GM23248 (cell line): ENCODE data around the gene KLHL2. TPM values are rescaled to one million over a fixed set of nuclear protein-coding genes. Genes with fewer than 3 reads are reported as not detected.
"Not testable (repeated sequence)": the region's sequence is repeated elsewhere in the genome, so short reads cannot be mapped to it uniquely, and the experiment has no call there.

Experiments used
- DNase-seq: peaks from one replicate; pipeline ENCODE4 v3.0.0-alpha.2; 2015
- H2AFZ ChIP-seq: fragments of 200-600 bp; sonication (generic); 2 replicates; pipeline ENCODE4 v1.6.1; 2016; ENCODE audit warnings: antibody characterized with exemption
- H3F3A ChIP-seq: fragments of 200-600 bp; sonication (generic); 2 replicates; pipeline ENCODE4 v1.6.1; 2016; ENCODE audit warnings: mild to moderate bottlenecking, antibody characterized with exemption, mixed run types; ENCODE audit not compliant: insufficient read depth
- H3K27ac ChIP-seq: fragments of 200-600 bp; sonication (generic); 2 replicates; pipeline ENCODE4 v1.5.1; 2016; ENCODE audit warnings: mild to moderate bottlenecking
- H3K27me3 ChIP-seq: fragments of 200-600 bp; sonication (generic); replicated peaks from 2 replicates; pipeline ENCODE4 v1.6.1; 2016; ENCODE audit warnings: mild to moderate bottlenecking; ENCODE audit not compliant: insufficient read depth
- H3K36me3 ChIP-seq: fragments of 200-600 bp; sonication (generic); 2 replicates; pipeline ENCODE4 v1.6.1; 2016; ENCODE audit warnings: low read depth, mild to moderate bottlenecking
- H3K4me1 ChIP-seq: fragments of 200-600 bp; sonication (generic); 2 replicates; pipeline ENCODE4 v1.6.1; 2016; ENCODE audit warnings: mild to moderate bottlenecking; ENCODE audit not compliant: insufficient read depth
- H3K4me2 ChIP-seq: fragments of 200-600 bp; sonication (generic); one replicate; pipeline ENCODE4 v1.6.1; 2016; ENCODE audit warnings: mild to moderate bottlenecking; ENCODE audit not compliant: unreplicated experiment
- H3K4me3 ChIP-seq: fragments of 200-600 bp; sonication (generic); 2 replicates; pipeline ENCODE4 v1.5.1; 2016; ENCODE audit warnings: mild to moderate bottlenecking
- H3K79me2 ChIP-seq: fragments of 200-600 bp; sonication (generic); 2 replicates; pipeline ENCODE4 v1.6.1; 2016; ENCODE audit warnings: mild to moderate bottlenecking; ENCODE audit not compliant: insufficient read depth
- H3K9ac ChIP-seq: fragments of 200-600 bp; sonication (generic); 2 replicates; pipeline ENCODE4 v1.6.1; 2016; ENCODE audit warnings: mild to moderate bottlenecking
- H3K9me2 ChIP-seq: fragments of 200-600 bp; sonication (generic); 2 replicates; pipeline ENCODE4 v1.6.1; 2016; ENCODE audit warnings: mixed run types, mild to moderate bottlenecking, moderate library complexity; ENCODE audit not compliant: insufficient read depth
- H3K9me3 ChIP-seq: fragments of 200-600 bp; sonication (generic); one replicate; pipeline ENCODE4 v1.6.1; 2017; ENCODE audit warnings: low read depth
- H4K20me1 ChIP-seq: fragments of 200-600 bp; sonication (generic); 2 replicates; pipeline ENCODE4 v1.6.0; 2016; ENCODE audit not compliant: insufficient read depth
- EZH2 ChIP-seq: fragments of 200-600 bp; sonication (generic); IDR thresholded peaks from 2 replicates; pipeline ENCODE4 v1.6.1; 2018; ENCODE audit warnings: antibody characterized with exemption, mild to moderate bottlenecking; ENCODE audit not compliant: insufficient read depth, poor library complexity, severe bottlenecking
- EZH2phosphoT487 ChIP-seq: fragments of 200-600 bp; sonication (generic); IDR thresholded peaks from 2 replicates; pipeline ENCODE4 v1.6.1; 2018; ENCODE audit warnings: antibody characterized with exemption, moderate library complexity, mild to moderate bottlenecking, low read depth; ENCODE audit not compliant: insufficient read depth
- WGBS, 2 experiments: methylation state at CpG; one replicate each; pipeline ENCODE4 v1.1.6; 2015 to 2017; ENCODE audit warnings: low lambda C conversion rate in 2 of 2, low coverage in 1 of 2; ENCODE audit errors: missing lambda C conversion rate in 2 of 2; 5-methylcytosine and 5-hydroxymethylcytosine counted together
- in situ Hi-C: fragments of 300-500 bp; cut with MboI; formaldehyde crosslinking; loops from 2 replicates; pipeline ENCODE4 v1.15.0; 2020
- polyA plus RNA-seq: library from polyadenylated mRNA; unstranded; fragments of >200 nt; fragmentation: Nextera tagmentation; extraction: Ambion mirVana; gene quantifications from 2 replicates; pipeline ENCODE4 v1.2.1, GENCODE V29; 2016
- total RNA-seq: library from RNA; depleted of rRNA; stranded (reverse); fragments of >200 nt; shearing (Covaris generic); gene quantifications from 2 replicates; pipeline ENCODE4 v1.2.3, GENCODE V29; 2014

The KLHL2 gene
- total and polyA plus RNA-seq, 2 experiments from 2014 or later, result 11.0 to 20.2 TPM

DNA sequence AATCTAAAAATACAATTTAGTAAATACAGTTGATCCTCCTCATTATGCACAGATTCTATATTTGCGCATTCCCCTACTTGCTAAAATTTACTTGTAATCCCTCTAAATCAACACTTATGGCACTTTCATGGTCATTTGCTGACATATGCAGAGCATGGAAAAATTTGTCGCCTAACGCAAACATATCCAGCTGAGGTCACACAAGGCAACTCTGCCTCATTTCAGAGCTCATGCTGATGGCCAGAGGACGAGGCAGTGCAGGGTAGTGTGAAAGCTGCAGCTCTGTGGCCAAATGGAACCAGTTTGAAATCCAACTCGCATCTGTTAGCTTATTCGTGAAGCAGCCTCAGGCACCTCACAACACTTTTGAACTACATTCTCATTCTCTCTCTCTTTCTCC, 39.7 kb upstream of the KLHL2 start:
- no peak for DNase-seq
- no peak for TF ChIP-seq EZH2phosphoT487
- TF ChIP-seq EZH2, result no peak
- no peaks in the 10 kb centered on the region for H3K9me3 ChIP-seq

DNA sequence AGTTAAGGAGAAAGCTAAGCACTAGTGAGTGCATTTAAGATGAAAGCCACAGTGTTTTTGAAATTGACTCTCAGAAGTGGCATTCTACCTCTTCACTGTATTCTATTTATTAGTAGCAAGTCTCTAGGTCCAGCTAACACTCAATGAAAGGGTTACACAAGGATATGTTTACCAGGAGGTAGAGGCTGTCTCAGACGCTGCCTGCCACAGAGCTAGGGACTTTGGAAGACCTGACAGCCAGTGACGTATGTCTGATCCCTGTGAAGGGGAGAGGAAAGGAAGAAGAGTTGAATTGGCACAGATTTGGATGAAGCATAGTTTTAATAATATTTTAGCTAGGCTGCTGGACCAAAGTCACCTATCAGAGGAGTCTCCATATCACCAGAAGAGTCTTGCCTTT, 36.5 kb upstream of the KLHL2 start:
- no peak for TF ChIP-seq EZH2phosphoT487
- no peak for TF ChIP-seq EZH2
- Histone ChIP-seq H2AFZ (no peak overlapping the region), H3F3A (no peaks in the 10 kb centered on the region), H3K4me3 (no peak overlapping the region), H3K9ac (no peak overlapping the region), H3K4me2 (no peak overlapping the region), H3K79me2 (no peaks in the 10 kb centered on the region), H3K9me2 (no peaks in the 10 kb centered on the region), H3K9me3 (peaks cover 2% of the 10 kb centered on the region), H3K27ac (no peak overlapping the region), H3K36me3 (no peaks in the 10 kb centered on the region), H3K27me3 (no peaks in the 10 kb centered on the region), H3K4me1 (no peaks in the 10 kb centered on the region), H4K20me1 (no peaks in the 10 kb centered on the region)
- WGBS, 2 experiments, result 22 to 27% methylated on average over 2 of the region's 2 CpGs
- in situ Hi-C loops, result no loop called here
- no peak for DNase-seq

More for the DNA sequence above, 39.7 kb upstream of the KLHL2 start:
- Histone ChIP-seq H3K36me3 (no peaks in the 10 kb centered on the region), H3K9ac (no peak overlapping the region), H3K4me3 (no peak overlapping the region), H3K4me1 (no peaks in the 10 kb centered on the region), H2AFZ (no peak overlapping the region), H3K27ac (no peak overlapping the region), H3F3A (no peaks in the 10 kb centered on the region), H3K9me2 (no peaks in the 10 kb centered on the region), H3K27me3 (no peaks in the 10 kb centered on the region), H3K4me2 (no peak overlapping the region), H4K20me1 (no peaks in the 10 kb centered on the region), H3K79me2 (no peaks in the 10 kb centered on the region)
- in situ Hi-C loops, result no loop called here
- WGBS, 2 experiments, result 72 to 75% methylated on average over 6 of the region's 6 CpGs

DNA sequence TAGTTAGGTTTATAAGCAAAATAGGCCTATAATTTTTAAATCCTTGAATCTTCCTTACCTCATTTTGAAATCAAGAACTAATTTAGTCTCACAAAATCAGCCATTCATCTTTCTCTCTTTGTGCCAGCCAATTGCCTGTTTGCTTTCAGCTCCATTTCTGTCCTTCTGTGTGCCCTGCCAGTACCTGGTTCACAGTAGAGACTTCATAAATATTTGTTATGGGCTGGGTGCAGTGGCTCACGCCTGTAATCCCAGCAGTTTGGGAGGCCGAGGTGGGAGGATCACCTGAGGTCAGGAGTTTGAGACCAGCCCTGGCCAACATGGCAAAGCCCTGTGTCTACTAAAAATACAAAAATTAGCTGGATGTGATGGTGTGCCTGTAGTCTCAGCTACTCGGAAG, 31.9 kb upstream of the KLHL2 start:
- WGBS, 2 experiments, result 48 to 54% methylated on average over 3 of the region's 3 CpGs
- H3K36me3 ChIP-seq, DNase-seq, H4K20me1 ChIP-seq, H3F3A ChIP-seq, H3K9ac ChIP-seq, H3K27ac ChIP-seq, H2AFZ ChIP-seq, H3K27me3 ChIP-seq, H3K4me1 ChIP-seq, H3K4me3 ChIP-seq, in situ Hi-C loops, H3K4me2 ChIP-seq, H3K79me2 ChIP-seq, H3K9me3 ChIP-seq, H3K9me2 ChIP-seq: not testable (repeated sequence)

GRCh38 chr4:165175879-165176278, 31.5 kb upstream of the KLHL2 start:
- no peaks in the 10 kb centered on the region for H3F3A ChIP-seq
- TF ChIP-seq EZH2phosphoT487 (no peak), EZH2 (no peak)
- H3K79me2 ChIP-seq, result no peaks in the 10 kb centered on the region
- H3K4me1 ChIP-seq, result no peaks in the 10 kb centered on the region
- no peak overlapping the region for H3K4me3 ChIP-seq
- no peak overlapping the region for H3K27ac ChIP-seq
- no peaks in the 10 kb centered on the region for H3K27me3 ChIP-seq
- H3K9me2 ChIP-seq, result no peaks in the 10 kb centered on the region
- in situ Hi-C loops, result no loop called here
- H3K9me3 ChIP-seq, result peaks cover 2% of the 10 kb centered on the region
- no peak overlapping the region for H2AFZ ChIP-seq
- DNase-seq, result no peak
- no peaks in the 10 kb centered on the region for H4K20me1 ChIP-seq
- WGBS, 2 experiments, result 8 to 10% methylated on average over 7 of the region's 7 CpGs
- H3K9ac ChIP-seq, result no peak overlapping the region
- no peaks in the 10 kb centered on the region for H3K36me3 ChIP-seq
- H3K4me2 ChIP-seq, result no peak overlapping the region
